DMS153 treated with DMSO at 0.1 percent for 48 hours (cell line): ENCODE measurements around the gene RBM15.

Experiments
- DNase-seq: peaks from one replicate; lab custom pipeline; 2025; ENCODE audit not compliant: unreplicated experiment; lab: John Stamatoyannopoulos, UW

RBM15 gene

GRCh38 chr1:110338886-110339406, at the start of gene RBM15:
Gene RBM15 (plus strand): TSS chr1:110339377. CDS start chr1:110339406, 29 bp downstream.
- DNase-seq = peak; percentile 100

- DNase-seq = no peak
Measured at GRCh38 chr1:110291241-110292030, 47.7 kb upstream of the RBM15 start.

- no peak for DNase-seq
Measured at GRCh38 chr1:110292031-110292741, 47.0 kb upstream of the RBM15 start.

GRCh38 chr1:110293601-110294104, 45.5 kb upstream of the RBM15 start:
- DNase-seq = no peak

GRCh38 chr1:110294308-110294707, 44.9 kb upstream of the RBM15 start:
- no peak for DNase-seq

- no peak for DNase-seq
Measured at GRCh38 chr1:110298991-110299390, 40.2 kb upstream of the RBM15 start.

GRCh38 chr1:110300412-110301085, 38.6 kb upstream of the RBM15 start:
- DNase-seq = no peak

GRCh38 chr1:110302836-110303235, 36.3 kb upstream of the RBM15 start:
- no peak for DNase-seq

GRCh38 chr1:110305900-110306420, 33.2 kb upstream of the RBM15 start:
- DNase-seq = no peak

- DNase-seq = no peak
Measured at GRCh38 chr1:110307239-110307974, 31.8 kb upstream of the RBM15 start.

- DNase-seq = no peak
Measured at GRCh38 chr1:110308247-110308646, 30.9 kb upstream of the RBM15 start.

- DNase-seq = no peak
Measured at GRCh38 chr1:110309139-110309538, 30.0 kb upstream of the RBM15 start.

GRCh38 chr1:110309767-110310166, 29.4 kb upstream of the RBM15 start:
- DNase-seq = no peak

- no peak for DNase-seq
Measured at GRCh38 chr1:110310300-110310699, 28.9 kb upstream of the RBM15 start.

- DNase-seq = peak; percentile 61
Measured at GRCh38 chr1:110312188-110313121, 26.7 kb upstream of the RBM15 start.

- no peak for DNase-seq
Measured at GRCh38 chr1:110316735-110317134, 22.4 kb upstream of the RBM15 start.

GRCh38 chr1:110318046-110318445, 21.1 kb upstream of the RBM15 start:
- no peak for DNase-seq

GRCh38 chr1:110319332-110320167, 19.6 kb upstream of the RBM15 start:
- no peak for DNase-seq

GRCh38 chr1:110320168-110320518, 19.0 kb upstream of the RBM15 start:
- DNase-seq = no peak
